ENCODE results near the gene LRBA.

LRBA gene

DNA sequence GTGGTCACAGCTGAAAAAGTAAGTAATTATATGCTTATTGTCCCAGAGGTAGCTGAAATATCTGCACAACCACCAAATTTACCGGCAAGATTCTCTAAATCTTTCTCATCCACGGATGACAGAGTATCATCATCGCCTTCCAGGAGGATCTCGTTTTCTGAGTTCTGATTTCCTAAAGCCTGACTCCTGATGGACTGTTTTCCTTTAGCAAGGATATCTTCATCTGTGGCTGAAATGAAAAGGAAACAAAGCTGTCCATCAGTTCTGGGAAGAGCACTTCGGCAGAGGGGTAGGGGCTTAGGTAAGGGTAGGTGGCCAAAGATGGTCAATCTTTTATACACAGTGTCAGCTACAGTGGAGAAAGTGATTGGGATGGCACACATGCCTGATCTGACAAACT, 424.5 kb downstream of the LRBA start:
- DNase-seq (ENCODE audit: low read depth in 2 of 2): no peak

DNA sequence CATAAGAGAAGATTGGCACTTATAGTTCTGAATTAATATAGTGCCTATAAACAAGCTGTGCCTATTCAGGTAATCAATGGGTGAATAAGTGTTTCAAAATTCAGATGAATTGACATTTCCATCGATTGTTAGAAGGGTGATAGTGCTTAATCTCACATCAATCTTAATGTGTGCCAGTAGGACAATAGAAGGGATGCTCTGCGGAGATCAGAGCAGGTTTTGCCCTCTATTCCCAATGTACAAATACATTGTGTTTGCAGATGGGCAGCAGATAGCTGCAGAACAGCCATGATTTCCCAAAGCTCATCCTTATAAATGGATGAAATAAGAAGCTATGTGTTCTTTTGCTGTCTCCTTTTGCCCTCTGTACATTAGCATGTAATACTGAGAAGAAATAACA, 425.9 kb downstream of the LRBA start:
- DNase-seq (ENCODE audit: low read depth in 2 of 2): no peak

DNA sequence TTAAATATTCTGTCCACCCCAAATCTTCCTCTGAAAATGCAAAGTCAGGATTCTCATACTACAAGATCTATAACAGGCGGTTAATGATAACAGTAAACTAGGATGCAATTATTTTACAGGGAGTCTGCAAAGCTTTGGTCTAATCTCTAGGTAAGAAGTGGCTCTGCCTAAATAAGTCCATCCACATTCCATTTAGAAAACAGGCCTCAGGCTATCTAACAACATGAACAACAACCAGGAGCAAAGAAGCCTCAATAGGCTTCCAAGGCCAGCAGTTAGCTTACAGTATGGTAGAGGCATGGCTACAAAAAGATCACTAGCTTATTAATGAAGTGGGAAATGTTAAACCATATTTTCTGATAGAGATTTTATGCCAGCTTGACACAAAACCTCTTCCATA, 426.8 kb downstream of the LRBA start:
- no peak for DNase-seq (ENCODE audit: low read depth in 2 of 2)

DNA sequence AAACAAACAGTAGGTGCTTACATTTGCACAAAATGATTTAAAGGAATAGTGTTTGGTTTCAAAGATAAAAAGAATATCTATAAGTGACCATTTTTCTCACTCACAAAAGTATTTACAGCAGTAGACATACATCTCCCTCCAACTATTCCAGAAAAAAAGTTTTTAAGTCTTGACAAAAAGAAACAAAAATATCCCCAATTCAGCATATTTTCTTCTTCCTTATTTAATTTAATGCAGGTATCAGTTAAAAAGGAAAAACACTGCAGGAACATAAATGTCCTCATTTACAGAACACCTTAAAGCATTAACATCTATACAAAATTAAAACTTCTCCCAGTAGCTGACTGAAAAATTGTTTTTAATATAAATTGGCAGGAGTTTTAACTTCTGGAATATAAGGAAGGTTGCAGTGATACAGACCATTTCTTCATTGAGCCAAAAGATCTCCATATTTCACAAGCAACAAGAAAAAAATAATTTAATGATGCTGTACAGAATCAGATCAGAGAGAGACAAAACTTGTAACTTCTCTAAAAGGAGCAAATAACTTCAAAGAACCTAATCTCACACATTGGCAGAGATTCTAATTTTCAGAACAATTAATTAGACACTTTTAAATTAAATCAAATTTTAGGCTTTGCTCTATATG, 428.8 kb downstream of the LRBA start:
- no peak for DNase-seq (ENCODE audit: low read depth in 2 of 2)

DNA sequence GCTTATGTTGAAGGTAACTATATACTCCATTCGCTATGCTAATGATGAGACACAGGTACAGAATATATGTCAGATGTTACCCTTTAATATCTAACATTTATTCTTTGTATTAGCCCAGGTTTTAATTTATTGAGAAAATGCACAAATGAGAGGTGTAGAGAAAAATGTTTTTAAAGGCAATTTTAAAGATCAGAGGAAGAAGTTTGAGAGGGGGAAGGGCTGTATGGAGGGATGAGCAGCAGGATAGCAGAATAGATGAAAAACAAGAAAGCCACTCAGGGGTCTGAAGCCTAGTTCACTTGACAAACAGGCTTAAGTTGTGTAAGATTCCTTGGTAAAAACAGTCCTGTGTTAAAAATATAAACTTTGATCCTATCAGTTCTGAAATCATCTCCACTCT, 429.5 kb downstream of the LRBA start:
- no peak for DNase-seq (ENCODE audit: low read depth in 2 of 2)

DNA sequence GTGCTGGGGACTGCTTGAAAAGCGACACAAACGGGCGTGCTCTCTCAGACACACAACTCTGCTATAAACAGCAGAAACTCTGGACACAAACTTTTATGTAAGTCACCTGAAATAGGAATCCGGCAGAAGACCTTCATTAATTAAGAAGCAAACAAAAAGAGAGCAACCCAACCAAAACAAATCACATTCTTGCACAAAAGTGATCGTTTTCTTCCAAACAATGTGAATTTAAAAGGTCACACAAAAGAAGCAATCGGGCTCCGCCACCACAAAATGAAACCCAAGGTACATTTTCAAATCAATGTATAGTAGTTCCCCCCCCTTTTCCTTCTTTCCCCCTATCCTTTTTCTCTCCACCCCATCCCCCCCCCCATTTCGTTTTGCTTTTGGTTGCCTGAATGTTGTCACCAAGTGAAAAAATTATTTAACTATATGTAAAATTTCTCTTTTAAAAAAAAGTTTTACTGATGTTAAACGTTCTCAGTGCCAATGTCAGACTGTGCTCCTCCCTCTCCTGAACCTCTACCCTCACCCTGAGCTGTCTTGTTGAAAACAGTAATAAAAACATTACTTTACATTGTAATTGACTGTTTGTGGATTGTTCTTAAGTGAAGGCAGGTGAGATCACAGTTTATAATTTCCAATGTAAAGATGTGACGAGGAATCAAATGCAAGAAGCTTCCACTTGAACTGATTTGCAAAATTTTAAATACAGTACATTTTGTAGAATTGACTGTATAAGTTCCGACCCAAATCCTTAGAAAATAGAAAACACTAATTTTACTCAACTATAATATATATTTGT, 430.8 kb downstream of the LRBA start:
- DNase-seq (ENCODE audit: low read depth in 2 of 2): no peak

DNA sequence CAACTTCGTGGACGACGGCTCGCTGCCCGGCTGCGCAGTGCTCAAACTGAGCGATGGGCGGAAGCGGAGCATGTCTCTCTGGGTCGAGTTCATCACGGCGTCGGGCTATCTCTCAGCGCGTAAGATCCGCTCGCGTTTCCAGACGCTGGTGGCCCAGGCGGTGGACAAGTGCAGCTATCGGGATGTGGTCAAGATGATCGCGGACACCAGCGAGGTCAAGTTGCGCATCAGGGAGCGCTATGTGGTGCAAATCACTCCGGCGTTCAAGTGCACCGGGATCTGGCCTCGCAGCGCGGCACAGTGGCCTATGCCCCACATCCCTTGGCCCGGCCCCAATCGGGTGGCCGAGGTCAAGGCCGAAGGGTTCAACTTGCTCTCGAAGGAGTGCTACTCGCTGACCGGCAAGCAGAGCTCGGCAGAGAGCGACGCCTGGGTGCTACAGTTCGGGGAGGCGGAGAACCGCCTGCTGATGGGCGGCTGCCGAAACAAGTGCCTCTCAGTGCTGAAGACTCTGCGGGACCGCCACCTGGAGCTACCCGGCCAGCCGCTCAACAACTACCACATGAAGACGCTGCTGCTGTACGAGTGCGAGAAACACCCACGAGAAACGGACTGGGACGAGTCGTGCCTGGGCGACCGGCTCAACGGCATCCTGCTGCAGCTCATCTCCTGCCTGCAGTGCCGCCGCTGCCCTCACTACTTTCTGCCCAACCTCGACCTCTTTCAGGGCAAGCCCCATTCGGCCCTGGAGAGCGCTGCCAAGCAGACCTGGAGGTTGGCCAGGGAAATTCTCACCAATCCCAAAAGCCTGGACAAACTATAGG, 431.6 kb downstream of the LRBA start:
- no peak for DNase-seq (ENCODE audit: low read depth in 2 of 2)

DNA sequence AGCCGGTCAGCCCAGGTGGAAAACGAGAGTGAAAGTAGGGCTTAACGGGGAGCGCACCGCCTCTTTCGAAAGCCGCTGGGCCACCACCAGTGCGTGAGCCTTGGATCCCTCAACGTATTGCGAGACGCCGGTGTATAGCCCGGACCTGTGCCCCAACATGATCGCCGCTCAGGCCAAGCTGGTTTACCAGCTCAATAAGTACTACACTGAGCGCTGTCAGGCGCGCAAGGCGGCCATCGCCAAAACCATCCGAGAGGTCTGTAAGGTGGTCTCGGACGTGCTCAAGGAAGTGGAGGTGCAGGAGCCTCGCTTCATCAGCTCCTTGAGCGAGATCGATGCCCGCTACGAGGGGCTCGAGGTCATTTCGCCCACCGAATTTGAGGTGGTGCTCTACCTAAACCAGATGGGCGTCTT, 432.2 kb downstream of the LRBA start:
- no peak for DNase-seq (ENCODE audit: low read depth in 2 of 2)

DNA sequence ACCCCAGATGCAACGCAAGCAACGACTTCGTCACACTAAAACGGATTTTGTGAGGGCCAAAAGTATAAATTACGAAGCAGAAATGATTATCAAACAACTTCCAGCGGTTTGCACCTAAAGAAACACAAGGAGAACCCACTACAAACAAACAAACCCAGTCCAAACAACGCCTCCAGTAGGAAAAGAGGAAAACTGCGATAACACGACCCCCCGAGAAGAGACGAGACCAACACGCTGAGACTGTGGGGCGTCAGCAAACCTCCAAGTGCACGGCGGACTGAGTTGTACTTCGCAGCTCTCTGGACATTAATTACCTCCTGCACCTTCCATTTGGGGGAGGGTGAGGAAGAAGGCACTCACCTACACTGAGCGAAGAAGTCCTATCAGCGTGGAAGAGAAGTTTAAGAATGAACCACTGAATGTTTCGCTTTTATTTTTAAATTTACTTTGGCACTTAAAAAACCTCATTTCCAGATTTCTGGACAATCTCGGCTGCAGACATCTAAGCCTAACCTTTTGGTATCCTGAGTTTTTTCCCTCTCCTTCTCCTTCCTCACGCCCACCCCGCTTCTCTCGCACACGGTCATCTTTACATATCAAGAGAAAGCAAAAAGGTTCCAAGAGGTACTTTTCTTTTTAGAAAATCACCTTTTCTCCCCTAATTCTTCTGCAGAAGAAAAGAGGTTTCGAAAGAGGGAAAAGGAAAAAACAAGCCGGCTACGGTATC, 432.8 kb downstream of the LRBA start, which contains the start of gene MAB21L2:
MAB21L2 (plus strand) TSS at position 6 of the 727 bp plus-strand sequence. CDS start 879 bp downstream, outside the sequence.
- no peak for DNase-seq (ENCODE audit: low read depth in 2 of 2)

DNA sequence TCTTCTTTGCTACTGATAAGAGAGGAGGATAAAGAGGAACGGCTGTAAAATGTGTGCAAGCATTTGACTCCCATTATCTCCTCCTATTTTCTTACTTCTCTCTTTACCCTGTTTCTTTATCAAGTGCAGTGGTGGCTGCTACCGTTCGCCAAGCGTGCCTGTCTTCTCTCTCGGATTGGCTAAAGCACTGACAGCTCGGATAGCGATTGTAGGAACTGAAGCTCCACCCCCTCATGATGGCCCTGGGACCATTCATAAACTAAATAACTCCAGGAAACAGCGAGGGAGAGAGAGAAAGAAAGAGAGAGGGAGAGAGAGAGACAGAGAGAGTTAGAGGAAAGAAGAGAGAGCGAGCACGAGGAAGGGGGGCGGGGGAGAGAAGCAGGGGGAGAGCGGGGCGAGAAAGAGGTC, 433.4 kb downstream of the LRBA start:
- DNase-seq (ENCODE audit: low read depth in 2 of 2): no peak

DNA sequence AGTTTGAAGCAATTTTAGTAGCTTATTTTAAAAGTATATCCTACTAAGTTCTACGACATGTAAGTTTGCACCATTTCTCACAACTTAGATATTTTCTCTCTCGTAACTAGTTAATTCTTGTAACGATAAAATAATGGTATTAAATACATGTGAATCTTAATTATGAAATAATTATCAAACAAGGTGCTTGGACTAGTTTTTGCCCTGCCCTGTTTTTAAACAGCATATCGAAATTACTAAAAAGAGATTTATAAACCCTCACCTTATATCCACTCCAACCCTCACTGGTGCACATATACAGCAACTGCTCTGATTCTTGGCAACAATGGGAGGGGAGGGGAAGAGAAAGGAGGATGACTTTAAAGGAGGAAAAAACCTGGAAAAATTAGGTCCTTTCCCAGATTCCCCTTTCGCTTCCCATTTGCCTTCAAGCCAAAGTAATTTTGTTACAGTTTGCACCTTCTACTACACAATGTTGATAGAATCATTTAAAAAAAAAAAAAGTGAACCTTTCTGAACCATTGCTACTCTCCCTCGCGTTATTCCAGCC, 434.0 kb downstream of the LRBA start:
- no peak for DNase-seq (ENCODE audit: low read depth in 2 of 2)

DNA sequence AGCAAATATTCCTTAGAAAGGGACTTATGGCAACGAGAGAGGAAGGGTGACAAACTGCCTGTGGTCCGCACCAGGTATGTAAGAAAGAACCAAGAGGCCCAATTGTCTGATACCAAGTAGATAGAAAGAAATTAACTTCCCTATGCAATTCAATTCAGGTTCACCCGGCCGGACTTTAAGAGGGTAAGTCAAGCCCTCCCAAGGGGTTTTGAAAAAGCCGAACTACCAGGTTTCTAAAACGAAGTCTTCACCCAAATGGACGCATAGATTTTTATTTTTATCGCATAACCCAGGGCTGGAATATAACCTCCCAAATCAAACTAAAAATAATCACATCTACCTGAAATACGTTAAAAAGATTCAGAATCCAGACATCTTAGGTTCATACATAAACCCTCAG, 434.8 kb downstream of the LRBA start:
- no peak for DNase-seq (ENCODE audit: low read depth in 2 of 2)

DNA sequence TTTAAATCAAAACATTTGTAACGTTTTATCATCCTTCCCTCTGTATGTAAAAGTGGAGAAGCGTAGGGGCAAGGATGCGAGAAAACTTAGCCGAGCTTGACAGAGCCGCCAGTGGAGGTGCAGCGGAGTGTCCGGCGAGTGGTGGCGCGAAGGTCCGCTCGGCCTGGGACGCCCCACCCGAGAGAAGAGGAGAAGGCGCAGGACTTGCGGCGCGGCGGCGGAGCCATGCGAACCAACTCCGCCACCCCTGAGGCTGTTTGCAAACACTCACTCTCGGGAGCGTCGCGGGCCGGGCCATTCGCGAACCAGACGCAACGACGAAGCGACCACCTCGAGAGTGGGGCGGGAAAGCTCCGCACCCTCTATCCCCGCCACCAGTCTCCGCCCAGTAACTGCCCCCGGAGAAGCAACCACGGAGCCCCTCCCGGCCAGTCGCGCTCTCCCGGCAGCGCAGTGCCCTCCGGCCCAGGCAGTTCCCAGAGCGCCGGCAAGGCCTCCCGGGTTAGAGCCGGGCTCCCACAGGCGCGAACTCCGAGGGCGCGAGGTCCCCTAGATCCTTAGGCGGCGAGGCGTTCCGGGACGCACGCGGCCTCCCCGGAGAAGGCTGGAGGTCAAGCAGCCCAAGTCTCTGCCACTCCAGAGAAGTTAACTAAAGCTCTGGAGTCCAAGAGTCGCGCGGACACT, 435.4 kb downstream of the LRBA start:
- DNase-seq (ENCODE audit: low read depth in 2 of 2): no peak

DNA sequence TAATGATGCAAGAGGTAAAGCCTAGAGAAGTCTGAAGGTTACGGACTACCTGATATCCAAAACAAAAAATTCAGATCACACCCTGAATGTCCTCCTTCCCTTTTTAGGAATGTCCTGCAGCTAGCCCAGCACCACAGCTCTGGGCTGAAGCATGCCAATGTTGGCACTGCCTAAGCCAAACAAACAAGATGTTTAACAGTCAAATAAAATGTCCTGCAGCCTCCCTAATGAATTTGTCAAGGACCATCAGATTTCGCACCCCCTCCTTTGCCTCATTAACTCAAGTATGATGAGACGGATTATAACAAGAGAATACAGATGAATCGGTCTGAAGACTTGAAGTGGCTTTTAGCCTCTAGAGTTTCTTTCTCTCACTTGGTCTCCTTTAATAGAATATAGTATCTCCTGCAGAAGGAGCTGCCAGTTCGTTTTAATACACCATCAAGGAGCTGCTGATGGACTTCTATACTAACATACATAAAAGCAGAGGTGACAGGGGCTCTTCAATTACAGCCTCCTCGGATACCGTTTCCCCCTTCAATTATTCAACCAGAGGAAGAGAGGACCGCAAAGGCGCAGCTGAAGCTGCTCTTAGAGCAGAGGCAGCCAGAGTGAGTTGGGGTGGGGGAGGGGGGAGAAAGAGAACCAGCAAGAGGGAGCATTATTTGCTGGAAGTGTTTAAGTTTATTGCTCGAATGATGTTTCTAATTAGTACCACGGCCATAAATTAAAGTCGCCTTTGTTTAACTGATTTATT, 436.2 kb downstream of the LRBA start:
- DNase-seq (ENCODE audit: low read depth in 2 of 2): no peak

DNA sequence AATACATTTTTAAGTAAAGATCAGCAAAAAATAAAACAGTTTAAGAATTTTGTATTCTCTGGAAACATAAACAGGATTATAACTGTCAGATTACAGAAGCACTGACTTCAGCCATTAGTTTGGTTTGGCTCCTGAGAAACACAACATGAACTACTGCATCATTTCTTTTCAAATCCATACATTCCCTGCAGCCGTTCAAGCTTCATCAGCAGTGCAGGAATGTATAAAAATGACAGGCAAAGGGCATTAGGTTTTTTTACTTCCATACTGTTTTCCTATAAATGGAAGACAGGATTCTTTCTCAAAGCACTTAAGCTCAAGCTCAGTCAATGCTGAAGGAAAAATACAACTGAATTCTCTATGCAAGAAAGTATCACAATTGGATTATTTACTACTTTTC, 437.3 kb downstream of the LRBA start:
- DNase-seq (ENCODE audit: low read depth in 2 of 2): no peak

DNA sequence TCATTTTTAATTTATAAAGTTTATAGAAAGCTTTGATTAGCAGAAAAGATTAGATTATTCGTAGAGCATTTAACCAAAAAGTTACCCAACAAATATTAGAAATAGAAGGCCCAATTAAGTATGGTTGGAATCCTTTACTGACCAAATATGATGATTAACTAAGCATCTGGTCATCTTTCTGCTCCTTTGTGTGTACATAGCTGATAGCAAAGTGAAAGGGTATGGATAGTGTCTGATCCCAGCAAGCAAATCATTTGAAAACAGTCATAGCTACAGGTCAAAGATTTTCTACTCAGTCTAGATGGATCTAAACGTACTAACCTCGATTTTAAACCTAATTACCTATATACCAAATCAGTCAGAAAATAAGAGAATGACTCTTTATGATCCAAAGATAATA, 440.4 kb downstream of the LRBA start:
- no peak for DNase-seq (ENCODE audit: low read depth in 2 of 2)

DNA sequence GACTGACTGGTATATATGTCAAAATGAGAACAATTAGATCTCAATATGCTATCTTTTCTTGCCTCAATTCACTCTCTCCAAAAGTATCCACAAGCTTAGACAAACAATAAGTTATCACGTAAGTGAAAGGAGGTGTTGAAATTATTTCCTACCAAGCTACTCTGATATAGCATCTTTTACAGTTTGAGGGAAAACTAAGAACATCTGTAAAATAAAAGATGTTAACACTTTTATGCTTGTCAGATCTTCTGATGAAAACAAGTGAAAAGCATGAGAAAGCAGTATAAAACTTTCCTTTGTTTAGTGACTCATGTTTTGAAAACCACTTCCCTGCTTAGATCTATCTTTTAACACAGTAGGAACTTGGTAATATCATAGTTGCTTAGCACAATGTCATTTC, 441.6 kb downstream of the LRBA start:
- DNase-seq (ENCODE audit: low read depth in 2 of 2): no peak

DNA sequence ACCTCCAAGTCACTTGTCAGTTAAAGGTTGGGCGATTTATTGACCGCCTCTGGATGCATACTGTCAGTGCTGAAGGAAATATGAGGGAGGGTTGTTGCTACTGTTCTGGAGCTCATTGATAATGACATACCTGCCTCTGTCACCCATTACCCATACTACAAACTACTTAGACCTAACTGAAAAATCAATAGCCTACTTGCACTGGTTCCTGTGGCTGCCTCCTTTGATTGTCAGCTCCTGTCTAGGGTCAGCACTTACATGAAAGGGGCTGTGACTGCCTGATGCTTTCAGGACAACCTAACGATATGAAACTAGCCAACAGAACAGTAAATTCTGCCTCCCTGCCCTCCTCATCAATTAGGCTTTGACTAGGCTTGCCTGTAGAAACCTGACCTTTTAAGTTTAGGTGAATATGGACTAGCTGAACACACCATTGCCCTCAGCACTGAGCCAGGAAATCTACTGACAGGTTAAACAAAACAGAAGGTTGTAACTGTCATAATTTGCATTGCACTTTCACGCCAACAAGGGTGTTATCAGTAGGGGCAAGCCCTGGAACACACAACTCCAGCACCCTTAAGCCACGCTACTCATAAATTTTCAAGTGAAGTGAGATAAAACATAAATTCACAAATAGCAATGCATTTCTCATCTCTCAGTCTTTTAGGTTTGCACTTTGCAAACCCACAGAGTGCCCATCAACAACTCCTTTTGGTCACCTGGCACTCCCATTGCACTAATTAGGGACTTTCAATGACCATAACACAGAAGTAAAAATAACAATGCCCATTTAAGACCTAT, 442.2 kb downstream of the LRBA start:
- DNase-seq (ENCODE audit: low read depth in 2 of 2): no peak

DNA sequence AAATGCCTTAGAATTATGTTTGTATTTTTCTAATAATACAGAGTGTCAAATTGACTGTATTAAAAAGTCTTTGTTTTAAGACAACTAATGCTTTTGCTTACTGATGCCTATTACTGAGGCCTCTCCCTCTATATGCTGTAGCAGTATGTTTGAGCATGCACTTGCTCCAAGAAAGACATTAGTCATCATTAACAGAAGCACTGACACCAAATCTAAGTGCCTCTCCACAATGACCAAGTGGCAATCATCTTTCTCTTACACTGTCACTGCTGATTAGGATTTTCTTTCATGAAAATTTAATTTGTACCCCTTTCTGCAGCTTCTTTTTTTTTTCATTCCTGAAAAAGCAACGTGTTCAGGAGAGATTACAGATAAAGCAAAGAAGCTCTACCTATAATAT, 444.2 kb downstream of the LRBA start:
- no peak for DNase-seq (ENCODE audit: low read depth in 2 of 2)
